Stomach (tissue), 4 donors: ENCODE measurements around the gene NAV2.

Experiments used
- CTCF ChIP-seq, 7 experiments: fragments of 450-650 bp in 4 of 7; fragments of 200-600 bp in 3 of 7; sonication (generic) in 3 of 7; IDR thresholded peaks; one replicate each; pipeline ENCODE4 v1.5.1; 2016 to 2019; ENCODE audit warnings: antibody characterized with exemption in 7 of 7, control low read depth in 2 of 7, mild to moderate bottlenecking in 1 of 7
- EP300 ChIP-seq: sonication (generic); formaldehyde crosslinking; IDR thresholded peaks from one replicate; pipeline ENCODE4 v1.6.1; 2017; ENCODE audit warnings: antibody characterized with exemption
- POLR2A ChIP-seq, 4 donors: fragments of 450-650 bp; IDR thresholded peaks; one replicate each; pipeline ENCODE4 v1.6.1; 2016; ENCODE audit warnings: antibody characterized with exemption in 4 of 4, control low read depth in 2 of 4, mild to moderate bottlenecking in 1 of 4, moderate library complexity in 1 of 4

GRCh38 chr11:19816040-19816439, 103.4 kb downstream of the NAV2 start:
- TF ChIP-seq EP300 (peak; percentile 20), POLR2A (IDR thresholded peaks at IDR 0.05) (no peak), CTCF (IDR thresholded peaks at IDR 0.05) (no peak)
